ENCODE data around the gene MTFP1.

MTFP1 gene

DNA sequence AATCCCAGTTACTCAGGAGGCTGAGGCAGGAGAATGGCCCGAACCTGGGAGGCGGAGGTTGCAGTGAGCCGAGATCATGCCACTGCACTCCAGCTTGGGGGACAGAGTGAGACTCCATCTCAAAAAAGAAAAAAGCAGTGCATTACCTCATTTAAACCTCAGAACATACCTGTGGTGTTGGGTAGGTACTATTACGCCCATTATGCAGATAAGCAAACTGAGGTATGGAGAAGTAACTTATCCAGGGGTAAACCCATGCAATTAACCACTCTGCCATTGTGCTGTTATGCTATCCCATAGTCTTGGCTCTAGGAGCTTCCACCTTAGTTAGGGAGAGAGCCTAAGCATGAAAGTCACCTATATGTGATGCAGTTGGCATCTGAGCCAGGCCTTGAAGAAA lies 48.6 kb downstream of the MTFP1 start:
- TF ChIP-seq NFRKB (IDR thresholded peaks at IDR 0.05) (no peak), L3MBTL2 (conservative IDR thresholded peaks at IDR 0.05) (no peak), ZNF384 (IDR thresholded peaks at IDR 0.05) (no peak), FOXM1 (IDR thresholded peaks at IDR 0.05; ENCODE audit: borderline replicate concordance) (no peak), FOXK2 (IDR thresholded peaks at IDR 0.05) (no peak), FOXA1 (IDR thresholded peaks at IDR 0.05) (no peak), ARNT (IDR thresholded peaks at IDR 0.05) (no peak), LEF1 (IDR thresholded peaks at IDR 0.05; ENCODE audit: borderline replicate concordance) (no peak), CTBP1 (IDR thresholded peaks at IDR 0.05; ENCODE audit: borderline replicate concordance) (no peak), HDGF (IDR thresholded peaks at IDR 0.05; ENCODE audit: borderline replicate concordance) (no peak), TARDBP (IDR thresholded peaks at IDR 0.05) (no peak), ELF4 (IDR thresholded peaks at IDR 0.05) (no peak), SP1 (IDR thresholded peaks at IDR 0.05) (no peak), SUZ12 (IDR thresholded peaks at IDR 0.05) (no peak)
- TF ChIP-seq, protein P1, sequence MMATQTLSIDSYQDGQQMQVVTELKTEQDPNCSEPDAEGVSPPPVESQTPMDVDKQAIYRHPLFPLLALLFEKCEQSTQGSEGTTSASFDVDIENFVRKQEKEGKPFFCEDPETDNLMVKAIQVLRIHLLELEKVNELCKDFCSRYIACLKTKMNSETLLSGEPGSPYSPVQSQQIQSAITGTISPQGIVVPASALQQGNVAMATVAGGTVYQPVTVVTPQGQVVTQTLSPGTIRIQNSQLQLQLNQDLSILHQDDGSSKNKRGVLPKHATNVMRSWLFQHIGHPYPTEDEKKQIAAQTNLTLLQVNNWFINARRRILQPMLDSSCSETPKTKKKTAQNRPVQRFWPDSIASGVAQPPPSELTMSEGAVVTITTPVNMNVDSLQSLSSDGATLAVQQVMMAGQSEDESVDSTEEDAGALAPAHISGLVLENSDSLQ (IDR thresholded peaks at IDR 0.05), result no peak
- no peak for DNase-seq (ENCODE audit: extremely low spot score)
- CTCF ChIA-PET, result no interaction called here
- POLR2A ChIA-PET, result no interaction called here

DNA sequence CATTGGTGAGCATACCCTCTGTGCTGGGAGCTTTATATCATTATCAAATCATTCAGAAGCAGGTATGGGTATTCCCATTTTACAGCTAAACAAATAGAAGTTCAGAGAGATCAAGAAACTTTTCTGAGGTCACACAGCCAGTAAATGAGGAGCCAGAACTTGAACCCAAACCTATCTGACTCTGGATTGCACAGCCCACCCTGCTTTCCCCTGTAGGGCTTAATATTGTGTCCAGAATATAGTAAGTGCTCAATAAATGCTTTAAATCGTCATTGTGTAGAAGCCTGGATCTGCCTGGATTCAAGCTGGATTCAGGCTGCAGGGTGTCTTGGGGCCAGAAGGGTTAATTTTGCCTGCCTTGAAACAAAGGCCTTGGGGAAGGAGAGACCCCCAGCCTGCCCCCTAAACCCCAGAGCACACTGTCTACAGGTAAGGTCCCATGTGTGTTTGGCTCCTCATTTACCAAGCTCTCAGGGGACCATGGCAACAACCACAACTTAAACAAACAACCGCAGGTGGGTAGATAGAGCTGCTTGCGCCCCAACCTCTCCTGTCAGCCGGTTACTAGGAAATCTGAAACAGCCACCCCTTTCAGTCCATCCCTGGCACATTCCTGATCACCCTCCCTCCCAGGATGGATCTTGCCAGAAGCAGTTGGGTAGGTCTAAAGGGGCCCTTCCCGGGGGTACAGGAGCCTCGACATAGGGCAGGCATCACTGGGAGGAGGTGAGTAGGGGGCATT lies 49.3 kb downstream of the MTFP1 start:
- CTCF ChIA-PET, result no interaction called here

More for the DNA sequence above, 49.3 kb downstream of the MTFP1 start:
- DNase-seq (ENCODE audit: extremely low spot score), result no peak
- TF ChIP-seq SP1 (IDR thresholded peaks at IDR 0.05), result no peak
- TF ChIP-seq FOXA1 (IDR thresholded peaks at IDR 0.05), result no peak
- POLR2A ChIA-PET, result no interaction called here

Data from HEK293T (cell line).